Adrenal gland (tissue), 12 donors: ENCODE measurements around the gene TBL2. TPM values are rescaled to one million over a fixed set of nuclear protein-coding genes. Genes with fewer than 3 reads are reported as not detected.
A peak's percentile ranks its signal among the peaks of the same experiment; 100 is the strongest.
"Not testable (repeated sequence)": the region's sequence is repeated elsewhere in the genome, so short reads cannot be mapped to it uniquely, and the experiment has no call there.

ENCODE experiments used
- DNase-seq, 7 donors: peaks; one replicate each; pipeline ENCODE4 v3.0.0-alpha.2; 2019 to 2020
- H3K27ac ChIP-seq, 5 donors: fragments of 200-600 bp; sonication (generic) in 4 of 5; 1 replicate in 3 of 5; 2 replicates in 2 of 5; pipeline versions ENCODE4 v1.5.1 to v1.8.0; 2016 to 2020; ENCODE audit warnings: mild to moderate bottlenecking in 1 of 5
- H3K27me3 ChIP-seq: fragments of 200-600 bp; 2 replicates; pipeline ENCODE4 v1.8.0; 2021
- H3K36me3 ChIP-seq, 2 donors: fragments of 200-600 bp; replicated peaks in 1 of 2; 1 replicate in 1 of 2; 2 replicates in 1 of 2; pipeline versions ENCODE4 v1.5.1 to v1.8.0; 2018 to 2022
- H3K4me1 ChIP-seq, 2 donors: fragments of 200-600 bp; replicated peaks in 1 of 2; 1 replicate in 1 of 2; 2 replicates in 1 of 2; pipeline versions ENCODE4 v1.5.1 to v1.8.0; 2018 to 2021
- H3K4me3 ChIP-seq, 4 donors: fragments of 200-600 bp; sonication (generic) in 3 of 4; one replicate each; pipeline ENCODE4 v1.5.1; 2016 to 2018
- H3K9me3 ChIP-seq, 3 donors: fragments of 200-600 bp; sonication (generic) in 1 of 3; replicated peaks in 1 of 3; 1 replicate in 2 of 3; 2 replicates in 1 of 3; pipeline versions ENCODE4 v1.5.1 to v1.8.0; 2016 to 2021
- CTCF ChIP-seq, 6 experiments: fragments of 450-650 bp in 4 of 6; fragments of 200-600 bp in 2 of 6; sonication (generic) in 1 of 6; IDR thresholded peaks; 1 replicate in 5 of 6; 2 replicates in 1 of 6; pipeline versions ENCODE4 v1.5.1 to v1.8.0; 2016 to 2021; ENCODE audit warnings: antibody characterized with exemption in 6 of 6, mild to moderate bottlenecking in 2 of 6, moderate library complexity in 1 of 6
- POLR2A ChIP-seq, 2 donors: fragments of 450-650 bp; IDR thresholded peaks; one replicate each; pipeline ENCODE4 v1.6.1; 2017; ENCODE audit warnings: antibody characterized with exemption in 2 of 2, mild to moderate bottlenecking in 2 of 2, moderate library complexity in 1 of 2
- WGBS, 4 donors: extraction: QIAGEN DNeasy Blood & Tissue Kit in 2 of 4; methylation state at CpG; one replicate each; pipeline versions ENCODE4 v1.1.5 to v1.1.7; 2013 to 2017; 5-methylcytosine and 5-hydroxymethylcytosine counted together
- intact Hi-C, 2 donors: fragments of 100-400 bp; cut with DNase I; formaldehyde crosslinking; loops; one replicate each; pipeline versions ENCODE4 v1.14.1 to v1.15.0; 2022 to 2023
- polyA plus RNA-seq, 3 donors: library from polyadenylated mRNA; stranded (reverse); fragments of 200-250 nt in 2 of 3; fragments of 350-450 nt in 1 of 3; fragmentation: Illumina TruSeq in 1 of 3; extraction: RNeasy Lipid Tissue Mini Kit (QIAGEN cat#74804) in 1 of 3; gene quantifications; one replicate each; pipeline ENCODE4 v1.2.3, GENCODE V29; 2013 to 2014
- total RNA-seq, 9 donors: library from RNA; depleted of rRNA in 4 of 9; stranded (reverse); fragments of >200 nt in 4 of 9; fragments of 120-200 nt in 1 of 9; fragmentation: NEBNext Ultra II Directional in 1 of 9; extraction: Animal tissue kit (Norgen Biotek cat#: 25700) in 1 of 9; gene quantifications; one replicate each; pipeline versions ENCODE4 v1.1.0 to v1.2.4, GENCODE V29; 2013 to 2023
- donor health status: healthy with polysubstance abuse.
- donor health status: Bipolar disorder and iron deficiency.
- donor health status: DM: yes; HTN: yes; CAD: no.
- donor health status: DM: no; HTN: no; CAD: no.
- donor health status: DM: no; HTN: no; CAD: no.
- donor health status: DM: yes; HTN: yes; CAD: no.

The TBL2 gene
- total and polyA plus RNA-seq, 12 donors: 14.2 to 136 (median 51.3) TPM

DNA sequence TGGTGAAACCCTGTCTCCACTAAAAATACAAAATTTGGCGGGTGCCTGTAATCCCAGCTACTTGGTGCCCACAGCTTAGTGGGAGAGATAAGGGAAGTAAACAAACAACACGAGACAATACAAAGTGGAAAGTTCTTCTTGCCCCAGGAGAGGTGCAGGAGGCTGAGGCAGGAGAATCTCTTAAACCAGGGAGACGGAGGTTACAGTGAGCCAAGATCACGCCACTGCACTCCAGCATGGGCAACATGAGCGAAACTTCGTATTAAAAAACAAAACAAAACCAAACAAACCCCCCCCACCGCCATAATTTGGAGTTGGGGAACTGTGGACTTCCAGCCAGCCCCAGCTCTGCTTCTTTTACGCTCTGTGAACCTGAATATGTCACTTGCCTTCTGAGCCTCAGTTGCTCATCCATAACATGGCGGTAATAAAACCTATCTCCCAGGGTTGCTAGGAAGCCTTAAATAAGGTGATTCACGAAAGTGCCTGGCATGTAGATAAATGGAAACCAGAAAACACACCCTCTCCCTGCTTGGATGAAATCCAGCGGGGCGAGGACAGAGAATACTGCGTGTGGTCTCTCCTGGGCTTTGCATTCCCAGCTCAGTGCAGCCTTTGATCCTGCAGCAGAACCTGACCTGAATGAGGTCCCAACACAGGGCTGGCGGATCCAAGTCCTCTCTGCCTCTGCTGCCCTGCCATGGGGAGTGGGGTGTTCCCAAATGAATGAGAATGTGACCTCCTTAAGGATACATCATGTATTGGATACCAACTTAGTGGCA is 35.8 kb upstream of the TBL2 start:
- Histone ChIP-seq H3K27me3 (no peaks in the 10 kb centered on the region), H3K27ac (no peak overlapping the region), H3K9me3 (no peaks in the 10 kb centered on the region), H3K4me1 (peaks cover 0 to 8% of the 10 kb centered on the region in 2 donors), H3K4me3 (no peak overlapping the region), H3K36me3 (no peaks in the 10 kb centered on the region)
- intact Hi-C loops: no loop called here
- no peak for TF ChIP-seq CTCF (IDR thresholded peaks at IDR 0.05)
- TF ChIP-seq POLR2A (IDR thresholded peaks at IDR 0.05): no peak
- 70 to 77% (median 73%) methylated on average over 14 of the region's 14 CpGs for WGBS, 4 donors
- no peak for DNase-seq

GRCh38 chr7:73612598-73613269 is 34.4 kb upstream of the TBL2 start:
- no peak overlapping the region for H3K4me3 ChIP-seq
- H3K27me3 ChIP-seq: no peaks in the 10 kb centered on the region
- H3K36me3 ChIP-seq: no peaks in the 10 kb centered on the region
- intact Hi-C loops: no loop called here
- peak; percentile 52 to 86 (median 82) for DNase-seq
- WGBS, 4 donors: 8 to 18% (median 15%) methylated on average over 10 to 11 of the region's 11 CpGs
- peak overlapping the region in 3 of 5 donors; percentile 6 to 47 (median 41) for H3K27ac ChIP-seq
- H3K4me1 ChIP-seq: peaks cover 0 to 8% of the 10 kb centered on the region in 2 donors
- H3K9me3 ChIP-seq: no peaks in the 10 kb centered on the region
- no peak for TF ChIP-seq POLR2A (IDR thresholded peaks at IDR 0.05)
- peak in 3 of 6 experiments; percentile 24 to 26 (median 24) for TF ChIP-seq CTCF (IDR thresholded peaks at IDR 0.05)

DNA sequence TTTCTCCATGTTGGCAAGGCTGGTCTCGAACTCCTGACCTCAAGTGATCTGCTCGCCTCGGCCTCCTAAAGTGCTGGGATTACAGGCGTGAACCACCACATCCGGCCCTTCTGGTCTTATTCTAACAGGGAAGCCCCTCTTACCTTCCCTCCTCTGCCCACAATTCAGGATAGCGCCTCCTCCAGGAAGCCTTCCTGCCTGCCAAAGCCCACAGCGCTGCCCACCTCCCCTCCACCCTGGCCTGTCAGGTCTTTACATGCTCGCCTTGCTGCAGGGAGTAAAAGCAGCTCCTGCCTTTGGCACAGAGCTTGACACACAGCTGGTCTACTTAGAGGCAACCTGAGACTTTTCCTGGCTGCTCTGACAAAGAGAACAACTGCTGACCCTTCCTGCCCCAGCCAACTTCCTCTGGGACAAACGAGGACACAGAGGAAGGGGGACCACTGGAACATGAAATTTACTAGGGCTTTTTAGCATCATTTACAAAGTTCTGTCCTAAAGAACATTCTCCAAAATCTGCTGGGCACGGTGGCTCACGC is 32.7 kb upstream of the TBL2 start:
- Histone ChIP-seq H3K27me3 (no peaks in the 10 kb centered on the region), H3K9me3 (no peaks in the 10 kb centered on the region), H3K4me3 (no peak overlapping the region), H3K4me1 (peaks cover 0 to 14% of the 10 kb centered on the region in 2 donors), H3K36me3 (no peaks in the 10 kb centered on the region), H3K27ac (no peak overlapping the region)
- TF ChIP-seq CTCF (IDR thresholded peaks at IDR 0.05) (no peak), POLR2A (IDR thresholded peaks at IDR 0.05) (no peak)
- no peak for DNase-seq
- 79 to 89% (median 83%) methylated on average over 8 to 11 of the region's 11 CpGs for WGBS, 4 donors
- intact Hi-C loops: no loop called here

DNA sequence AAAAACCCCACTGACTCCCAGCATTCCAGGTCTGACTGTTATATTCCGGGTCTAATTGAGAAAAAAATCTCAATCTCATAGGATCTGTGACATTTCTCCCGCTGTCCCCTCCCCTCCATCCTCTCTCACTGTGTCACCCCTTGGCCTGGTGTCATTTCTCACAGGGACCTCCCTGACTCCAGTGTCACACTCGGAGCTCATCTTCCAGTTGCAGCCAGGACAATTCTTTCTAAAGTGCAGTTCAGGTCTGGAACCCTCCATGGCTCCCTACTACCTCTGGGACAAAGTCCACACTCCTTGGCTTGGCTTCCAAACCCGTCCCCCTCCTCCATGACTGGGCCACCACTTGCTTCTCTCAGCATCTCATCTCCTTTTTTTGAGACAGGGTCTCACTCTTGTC is 31.7 kb upstream of the TBL2 start:
- no peaks in the 10 kb centered on the region for H3K9me3 ChIP-seq
- H3K4me3 ChIP-seq: no peak overlapping the region
- no peak for TF ChIP-seq POLR2A (IDR thresholded peaks at IDR 0.05)
- no peak for TF ChIP-seq CTCF (IDR thresholded peaks at IDR 0.05)
- intact Hi-C loops: no loop called here
- H3K27ac ChIP-seq: no peak overlapping the region
- H3K36me3 ChIP-seq: no peaks in the 10 kb centered on the region
- peaks cover 0 to 14% of the 10 kb centered on the region in 2 donors for H3K4me1 ChIP-seq
- WGBS, 4 donors: 78 to 83% (median 80%) methylated on average over 4 of the region's 4 CpGs
- DNase-seq: no peak
- no peaks in the 10 kb centered on the region for H3K27me3 ChIP-seq

- H3K27me3 ChIP-seq, H3K4me1 ChIP-seq, H3K4me3 ChIP-seq, H3K9me3 ChIP-seq, H3K27ac ChIP-seq, DNase-seq, H3K36me3 ChIP-seq: not testable (repeated sequence)
- WGBS, 4 donors: 59 to 71% (median 65%) methylated on average over 4 to 5 of the region's 5 CpGs
- intact Hi-C loops: loop anchor here (2.0 to 10.0 kb wide), 4 partner anchors 60 to 247 kb away; partner anchors contain the start of gene VPS37D (in 2 of the 2)
Observed at GRCh38 chr7:73607692-73607983, 29.3 kb upstream of the TBL2 start.
